Panc1 (cell line): ENCODE measurements around the gene RETREG3. TPM values are rescaled to one million over a fixed set of nuclear protein-coding genes. Genes with fewer than 3 reads are reported as not detected.

Experiments used
- ATAC-seq: fragments of 200-7000 bp; cut with Tn5 transposase; 2 replicates; pipeline ENCODE4 v1.9.1; 2020; ENCODE audit warnings: mild to moderate bottlenecking, moderate library complexity
- BruUV-seq: library from RNA; stranded (reverse); fragments of 400-500 nt; replicated peaks from 2 replicates; lab custom pipeline; 2021; lab: Mats Ljungman, UMichigan
- CTCF ChIA-PET: fragments of 300-600 bp; sonication (Branson Sonifier 250); formaldehyde crosslinking; loops from one replicate; lab custom pipeline; 2022; ENCODE audit warnings: antibody characterized with exemption; lab: Charles Lee
- POLR2A ChIA-PET: fragments of 300-600 bp; sonication (Branson Sonifier 250); formaldehyde crosslinking; loops from one replicate; lab custom pipeline; 2022; ENCODE audit warnings: antibody characterized with exemption; lab: Charles Lee
- DNase-seq: peaks from one replicate; pipeline ENCODE4 v3.0.0-alpha.2; 2010; ENCODE audit warnings: low read depth, low spot score
- H3K27ac ChIP-seq: 2 replicates; pipeline ENCODE4 v1.5.1; 2011; ENCODE audit warnings: mild to moderate bottlenecking, low read length, inconsistent platforms
- H3K27me3 ChIP-seq: fragments of 200-500 bp; sonication (Bioruptor generic); 2 replicates; pipeline ENCODE4 v1.6.0; 2014; ENCODE audit warnings: low read length, inconsistent platforms; ENCODE audit not compliant: control insufficient read depth, insufficient read depth
- H3K36me3 ChIP-seq: fragments of 200-500 bp; sonication (Bioruptor generic); 2 replicates; pipeline ENCODE4 v1.5.1; 2014; ENCODE audit warnings: inconsistent platforms, mild to moderate bottlenecking, low read length, moderate library complexity; ENCODE audit not compliant: control insufficient read depth, insufficient read depth
- H3K4me1 ChIP-seq: 2 replicates; pipeline ENCODE4 v1.5.1; 2011; ENCODE audit warnings: inconsistent platforms, mild to moderate bottlenecking, low read length, moderate library complexity; ENCODE audit not compliant: control insufficient read depth, insufficient read depth
- H3K4me3 ChIP-seq, 2 experiments: 2 replicates each; pipeline ENCODE4 v1.5.1; 2011 to 2012; ENCODE audit warnings: low read depth in 2 of 2, low read length in 2 of 2, mild to moderate bottlenecking in 2 of 2, inconsistent platforms in 1 of 2, moderate library complexity in 1 of 2
- H3K9me3 ChIP-seq: fragments of 200-500 bp; sonication (Bioruptor generic); 2 replicates; pipeline ENCODE4 v1.5.1; 2014; ENCODE audit warnings: low read depth, mild to moderate bottlenecking, inconsistent platforms, low read length, moderate library complexity; ENCODE audit not compliant: control insufficient read depth, insufficient read depth
- CTCF ChIP-seq: fragments of 450-650 bp; IDR thresholded peaks from 2 replicates; pipeline ENCODE4 v1.5.1; 2017; ENCODE audit warnings: mild to moderate bottlenecking
- POLR2AphosphoS5 ChIP-seq: IDR thresholded peaks from 2 replicates; pipeline ENCODE4 v1.6.1; 2012; ENCODE audit warnings: mild to moderate bottlenecking, low read depth, low read length, moderate library complexity
- SIN3A ChIP-seq: IDR thresholded peaks from 2 replicates; pipeline ENCODE4 v1.6.1; 2012; ENCODE audit warnings: low read depth, mild to moderate bottlenecking, low read length, moderate library complexity, borderline replicate concordance; ENCODE audit not compliant: insufficient read depth
- TCF7L2 ChIP-seq: IDR thresholded peaks from 2 replicates; pipeline ENCODE4 v1.6.1; 2011; ENCODE audit warnings: mild to moderate bottlenecking, low read depth, low read length, inconsistent platforms
- in situ Hi-C: cut with HindIII; loops from 2 replicates; pipeline ENCODE4 v1.10.0; 2016; ENCODE audit warnings: low sequenced_read_pairs, low pct_unique_long_range_greater_than_20kb
- intact Hi-C: fragments of 100-400 bp; cut with micrococcal nuclease; formaldehyde crosslinking; loops from one replicate; pipeline ENCODE4 v1.10.0; 2022; ENCODE audit not compliant: unreplicated experiment
- total RNA-seq: library from RNA; stranded (reverse); gene quantifications from one replicate; pipeline ENCODE4 v1.2.1, GENCODE V29; 2021; ENCODE audit not compliant: unreplicated experiment
- TF ChIP-seq, protein P1 (sequence below), 2 experiments: IDR thresholded peaks; 2 replicates each; pipeline ENCODE4 v1.6.1; 2011 to 2012; ENCODE audit warnings: low read depth in 2 of 2, control low read depth in 1 of 2, low read length in 1 of 2, mild to moderate bottlenecking in 1 of 2, moderate library complexity in 1 of 2; ENCODE audit not compliant: insufficient read depth in 1 of 2

The RETREG3 gene
- total RNA-seq, 1 experiment from 2014 or later = 42.3 TPM

DNA sequence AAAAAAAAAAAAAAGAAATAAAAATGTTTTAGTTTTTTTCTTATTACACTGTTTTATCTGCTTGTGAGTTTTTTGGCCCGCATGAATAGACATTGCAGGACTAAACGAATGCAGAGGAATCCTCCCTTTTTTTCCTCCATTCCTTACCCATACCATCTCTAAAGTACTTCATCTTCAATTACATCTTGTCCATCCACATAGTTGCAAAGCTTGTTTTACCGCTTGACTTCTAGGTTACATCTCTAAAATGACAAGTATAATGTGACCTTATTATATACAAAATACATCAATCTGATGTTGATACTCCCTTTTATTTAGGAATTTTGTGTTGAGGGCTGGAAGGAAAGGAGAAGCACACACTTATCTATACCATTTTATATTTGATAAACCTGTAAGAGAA, 12.8 kb downstream of the RETREG3 start:
- TF ChIP-seq SIN3A (no peak), POLR2AphosphoS5 (no peak), TCF7L2 (no peak), CTCF (no peak)
- TF ChIP-seq, protein P1, sequence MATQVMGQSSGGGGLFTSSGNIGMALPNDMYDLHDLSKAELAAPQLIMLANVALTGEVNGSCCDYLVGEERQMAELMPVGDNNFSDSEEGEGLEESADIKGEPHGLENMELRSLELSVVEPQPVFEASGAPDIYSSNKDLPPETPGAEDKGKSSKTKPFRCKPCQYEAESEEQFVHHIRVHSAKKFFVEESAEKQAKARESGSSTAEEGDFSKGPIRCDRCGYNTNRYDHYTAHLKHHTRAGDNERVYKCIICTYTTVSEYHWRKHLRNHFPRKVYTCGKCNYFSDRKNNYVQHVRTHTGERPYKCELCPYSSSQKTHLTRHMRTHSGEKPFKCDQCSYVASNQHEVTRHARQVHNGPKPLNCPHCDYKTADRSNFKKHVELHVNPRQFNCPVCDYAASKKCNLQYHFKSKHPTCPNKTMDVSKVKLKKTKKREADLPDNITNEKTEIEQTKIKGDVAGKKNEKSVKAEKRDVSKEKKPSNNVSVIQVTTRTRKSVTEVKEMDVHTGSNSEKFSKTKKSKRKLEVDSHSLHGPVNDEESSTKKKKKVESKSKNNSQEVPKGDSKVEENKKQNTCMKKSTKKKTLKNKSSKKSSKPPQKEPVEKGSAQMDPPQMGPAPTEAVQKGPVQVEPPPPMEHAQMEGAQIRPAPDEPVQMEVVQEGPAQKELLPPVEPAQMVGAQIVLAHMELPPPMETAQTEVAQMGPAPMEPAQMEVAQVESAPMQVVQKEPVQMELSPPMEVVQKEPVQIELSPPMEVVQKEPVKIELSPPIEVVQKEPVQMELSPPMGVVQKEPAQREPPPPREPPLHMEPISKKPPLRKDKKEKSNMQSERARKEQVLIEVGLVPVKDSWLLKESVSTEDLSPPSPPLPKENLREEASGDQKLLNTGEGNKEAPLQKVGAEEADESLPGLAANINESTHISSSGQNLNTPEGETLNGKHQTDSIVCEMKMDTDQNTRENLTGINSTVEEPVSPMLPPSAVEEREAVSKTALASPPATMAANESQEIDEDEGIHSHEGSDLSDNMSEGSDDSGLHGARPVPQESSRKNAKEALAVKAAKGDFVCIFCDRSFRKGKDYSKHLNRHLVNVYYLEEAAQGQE (IDR thresholded peaks at IDR 0.05; ENCODE audit: insufficient read depth in 1 of 2, low read depth in 2 of 2, low read length in 1 of 2) = no peak
- no peaks in the 10 kb centered on the region for H3K27me3 ChIP-seq
- POLR2A ChIA-PET = no interaction called here
- no peak overlapping the region for H3K4me3 ChIP-seq
- no peaks in the 10 kb centered on the region for H3K9me3 ChIP-seq
- ATAC-seq (no peak), DNase-seq (no peak)
- BruUV-seq = no TSS peak
- no peaks in the 10 kb centered on the region for H3K36me3 ChIP-seq
- CTCF ChIA-PET = no interaction called here
- no peak overlapping the region for H3K27ac ChIP-seq
- H3K4me1 ChIP-seq = no peaks in the 10 kb centered on the region
- intact Hi-C loops = no loop called here
- in situ Hi-C loops = no loop called here

- DNase-seq (no peak), ATAC-seq (no peak)
- Histone ChIP-seq H3K4me1 (no peaks in the 10 kb centered on the region), H3K4me3 (no peak overlapping the region), H3K36me3 (no peaks in the 10 kb centered on the region; the same call in 1 of the 2 replicates), H3K27ac (no peak overlapping the region), H3K27me3 (no peaks in the 10 kb centered on the region), H3K9me3 (no peaks in the 10 kb centered on the region)
- BruUV-seq = no TSS peak
- in situ Hi-C loops = no loop called here
- ChIA-PET CTCF (no interaction called here), POLR2A (interaction anchor here (0.6 kb wide), 1 partner anchor 81 kb away, joined by 4 read pairs; no protein-coding TSS in a partner anchor)
- TF ChIP-seq CTCF (no peak), SIN3A (no peak), TCF7L2 (no peak), POLR2AphosphoS5 (no peak)
- TF ChIP-seq, protein P1 (IDR thresholded peaks at IDR 0.05; ENCODE audit: insufficient read depth in 1 of 2, low read depth in 2 of 2, low read length in 1 of 2) = no peak
- intact Hi-C loops = no loop called here
Observed at GRCh38 chr17:42591411-42591810, 17.8 kb downstream of the RETREG3 start.
